Kidney (tissue), 14 donors: ENCODE measurements around the gene NUCB1. TPM values are rescaled to one million over a fixed set of nuclear protein-coding genes. Genes with fewer than 3 reads are reported as not detected.
A peak's percentile ranks its signal among the peaks of the same experiment; 100 is the strongest.

ENCODE experiments used
- DNase-seq, 5 donors: peaks; one replicate each; pipeline ENCODE4 v3.0.0-alpha.2; 2013 to 2020
- FAIRE-seq: peaks from 2 replicates; lab custom pipeline; 2012; peaks lifted over from hg19 to GRCh38; lab: Jason Lieb, UNC
- H3K27ac ChIP-seq, 2 donors: one replicate each; pipeline ENCODE4 v1.7.0; 2013; ENCODE audit warnings: low read depth in 2 of 2, low read length in 2 of 2, inconsistent platforms in 1 of 2
- H3K27me3 ChIP-seq: one replicate; pipeline ENCODE4 v1.7.1; 2013; ENCODE audit warnings: low read length, inconsistent platforms; ENCODE audit not compliant: control insufficient read depth, insufficient read depth
- H3K36me3 ChIP-seq, 3 donors: one replicate each; pipeline versions ENCODE4 v1.7.0 to v1.7.1; 2013; ENCODE audit warnings: low read length in 3 of 3, control low read depth in 1 of 3, inconsistent platforms in 1 of 3; ENCODE audit not compliant: insufficient read depth in 3 of 3, control insufficient read depth in 2 of 3
- H3K4me1 ChIP-seq, 3 donors: one replicate each; pipeline versions ENCODE4 v1.7.0 to v1.7.1; 2013; ENCODE audit warnings: low read length in 3 of 3, inconsistent platforms in 1 of 3, low read depth in 1 of 3; ENCODE audit not compliant: control insufficient read depth in 2 of 3, insufficient read depth in 2 of 3
- H3K4me3 ChIP-seq, 3 donors: one replicate each; pipeline versions ENCODE4 v1.7.0 to v1.8.1; 2013; ENCODE audit warnings: low read length in 3 of 3, control low read depth in 1 of 3, inconsistent platforms in 1 of 3
- H3K9ac ChIP-seq, 3 donors: one replicate each; pipeline versions ENCODE4 v1.7.0 to v1.7.1; 2013; ENCODE audit warnings: low read length in 3 of 3, control low read depth in 1 of 3, inconsistent platforms in 1 of 3
- H3K9me3 ChIP-seq, 3 donors: one replicate each; pipeline versions ENCODE4 v1.7.0 to v1.7.1; 2013; ENCODE audit warnings: low read length in 3 of 3, control low read depth in 1 of 3, inconsistent platforms in 1 of 3; ENCODE audit not compliant: control insufficient read depth in 2 of 3, insufficient read depth in 1 of 3
- intact Hi-C: fragments of 100-400 bp; cut with DNase I; formaldehyde crosslinking; loops from one replicate; pipeline ENCODE4 v1.11.1; 2022
- polyA plus RNA-seq: library from polyadenylated mRNA; stranded (reverse); fragments of 350-450 nt; fragmentation: Illumina TruSeq; extraction: RNeasy Lipid Tissue Mini Kit (QIAGEN cat#74804); gene quantifications from one replicate; pipeline ENCODE4 v1.2.3, GENCODE V29; 2014; ENCODE audit warnings: low read depth, low replicate concordance; ENCODE audit not compliant: insufficient read depth
- total RNA-seq: library from RNA; stranded (reverse); fragmentation: NEBNext Ultra II Directional; extraction: Animal tissue kit (Norgen Biotek cat#: 25700); gene quantifications from one replicate; pipeline ENCODE4 v1.2.1, GENCODE V29; 2021
- TF ChIP-seq, protein P1 (sequence below): IDR thresholded peaks from 3 replicates; pipeline ENCODE4 v1.5.1; 2012; ENCODE audit warnings: mild to moderate bottlenecking, moderate library complexity, borderline replicate concordance; ENCODE audit not compliant: insufficient read depth; ENCODE audit errors: extremely low read depth
- donor health status: control.
- donor health status: control.
- donor health status: control.
- donor health status: control.
- donor health status: control.
- donor health status: DM: yes; HTN: yes; CAD: no.
- donor health status: Normal renal cell carcinoma (clear cell type).

Gene NUCB1
- total and polyA plus RNA-seq, 2 donors from 2014 or later = 265 to 503 TPM

DNA sequence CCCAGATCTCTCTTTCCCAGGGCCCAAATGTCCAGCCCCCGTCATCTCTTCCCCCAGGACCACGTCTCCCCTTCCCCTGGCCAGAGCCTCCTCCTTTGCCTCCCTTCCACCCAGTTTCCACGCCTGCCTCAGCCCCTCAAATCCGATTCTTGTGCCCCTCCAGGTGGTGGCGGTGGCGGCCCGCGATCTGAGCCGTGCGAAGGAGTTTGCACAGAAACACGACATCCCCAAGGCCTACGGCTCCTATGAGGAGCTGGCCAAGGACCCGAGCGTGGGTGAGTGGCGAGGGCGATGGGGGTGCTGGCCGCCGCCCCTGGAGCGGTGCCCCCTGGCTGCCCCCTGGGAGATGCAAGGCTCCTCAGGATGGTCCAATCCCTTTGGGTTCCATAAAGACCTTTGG, 34.7 kb downstream of the NUCB1 start:
- no peak overlapping the region for H3K4me3 ChIP-seq
- no peaks in the 10 kb centered on the region for H3K27me3 ChIP-seq
- no peak for FAIRE-seq
- H3K4me1 ChIP-seq = peaks cover 0 to 5% (median 0%) of the 10 kb centered on the region in 3 donors
- intact Hi-C loops = no loop called here
- DNase-seq = peak in 1 of 5 donors; percentile 50
- H3K9me3 ChIP-seq = no peaks in the 10 kb centered on the region
- TF ChIP-seq, protein P1, sequence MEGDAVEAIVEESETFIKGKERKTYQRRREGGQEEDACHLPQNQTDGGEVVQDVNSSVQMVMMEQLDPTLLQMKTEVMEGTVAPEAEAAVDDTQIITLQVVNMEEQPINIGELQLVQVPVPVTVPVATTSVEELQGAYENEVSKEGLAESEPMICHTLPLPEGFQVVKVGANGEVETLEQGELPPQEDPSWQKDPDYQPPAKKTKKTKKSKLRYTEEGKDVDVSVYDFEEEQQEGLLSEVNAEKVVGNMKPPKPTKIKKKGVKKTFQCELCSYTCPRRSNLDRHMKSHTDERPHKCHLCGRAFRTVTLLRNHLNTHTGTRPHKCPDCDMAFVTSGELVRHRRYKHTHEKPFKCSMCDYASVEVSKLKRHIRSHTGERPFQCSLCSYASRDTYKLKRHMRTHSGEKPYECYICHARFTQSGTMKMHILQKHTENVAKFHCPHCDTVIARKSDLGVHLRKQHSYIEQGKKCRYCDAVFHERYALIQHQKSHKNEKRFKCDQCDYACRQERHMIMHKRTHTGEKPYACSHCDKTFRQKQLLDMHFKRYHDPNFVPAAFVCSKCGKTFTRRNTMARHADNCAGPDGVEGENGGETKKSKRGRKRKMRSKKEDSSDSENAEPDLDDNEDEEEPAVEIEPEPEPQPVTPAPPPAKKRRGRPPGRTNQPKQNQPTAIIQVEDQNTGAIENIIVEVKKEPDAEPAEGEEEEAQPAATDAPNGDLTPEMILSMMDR = no peak
- H3K27ac ChIP-seq = no peak overlapping the region
- H3K36me3 ChIP-seq = no peaks in the 10 kb centered on the region
- H3K9ac ChIP-seq = no peak overlapping the region

DNA sequence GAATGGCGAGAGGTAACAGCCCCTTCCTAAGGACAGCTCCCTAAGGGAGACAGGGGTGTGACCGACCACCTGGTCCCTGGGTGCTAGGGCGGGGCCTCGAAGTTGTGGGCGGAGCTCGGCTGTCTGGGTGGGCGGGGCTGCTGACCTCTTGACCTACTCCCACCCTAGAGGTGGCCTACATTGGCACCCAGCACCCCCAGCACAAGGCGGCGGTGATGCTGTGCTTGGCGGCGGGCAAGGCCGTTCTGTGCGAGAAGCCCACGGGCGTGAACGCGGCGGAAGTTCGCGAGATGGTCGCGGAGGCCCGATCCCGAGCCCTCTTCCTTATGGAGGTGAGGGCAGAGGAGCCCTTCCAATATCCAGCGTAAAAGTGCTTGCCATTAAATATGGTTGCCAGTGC, 35.8 kb downstream of the NUCB1 start:
- intact Hi-C loops = no loop called here
- Histone ChIP-seq H3K9ac (no peak overlapping the region), H3K4me1 (peaks cover 0 to 5% (median 0%) of the 10 kb centered on the region in 3 donors), H3K9me3 (peaks cover 0 to under 1% (median 0%) of the 10 kb centered on the region in 3 donors), H3K27ac (no peak overlapping the region), H3K36me3 (no peaks in the 10 kb centered on the region), H3K27me3 (no peaks in the 10 kb centered on the region), H3K4me3 (no peak overlapping the region)
- FAIRE-seq = no peak
- TF ChIP-seq, protein P1 = no peak
- DNase-seq = peak in 2 of 5 donors; percentile 57 to 75

DNA sequence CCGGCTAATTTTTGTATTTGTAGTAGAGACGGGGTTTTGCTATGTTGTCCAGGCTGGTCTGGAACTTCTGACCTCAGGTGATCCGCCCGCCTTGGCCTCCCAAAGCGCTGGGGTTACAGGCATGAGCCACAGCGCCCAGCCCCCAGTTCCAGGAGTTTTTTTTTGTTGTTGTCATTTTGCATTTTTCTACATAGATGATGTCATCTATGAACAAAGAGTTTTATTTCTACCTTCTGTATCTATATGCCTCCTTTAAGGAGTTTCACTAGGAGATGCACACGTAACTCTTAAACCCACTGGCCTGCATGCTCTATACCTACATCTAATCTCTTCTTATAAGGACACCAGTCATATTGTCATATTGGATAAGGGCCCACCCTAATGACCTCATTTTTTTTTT, 38.1 kb downstream of the NUCB1 start:
- no peak for FAIRE-seq
- TF ChIP-seq, protein P1 = no peak
- H3K4me3 ChIP-seq = no peak overlapping the region
- intact Hi-C loops = no loop called here
- H3K27ac ChIP-seq = no peak overlapping the region
- H3K9ac ChIP-seq = no peak overlapping the region
- H3K4me1 ChIP-seq = peaks cover 0 to 5% (median 0%) of the 10 kb centered on the region in 3 donors
- peak in 1 of 5 donors; percentile 35 for DNase-seq
- H3K27me3 ChIP-seq = no peaks in the 10 kb centered on the region
- peaks cover 0 to 4% (median 0%) of the 10 kb centered on the region in 3 donors for H3K9me3 ChIP-seq
- H3K36me3 ChIP-seq = peaks cover 0 to 2% (median 0%) of the 10 kb centered on the region in 3 donors

DNA sequence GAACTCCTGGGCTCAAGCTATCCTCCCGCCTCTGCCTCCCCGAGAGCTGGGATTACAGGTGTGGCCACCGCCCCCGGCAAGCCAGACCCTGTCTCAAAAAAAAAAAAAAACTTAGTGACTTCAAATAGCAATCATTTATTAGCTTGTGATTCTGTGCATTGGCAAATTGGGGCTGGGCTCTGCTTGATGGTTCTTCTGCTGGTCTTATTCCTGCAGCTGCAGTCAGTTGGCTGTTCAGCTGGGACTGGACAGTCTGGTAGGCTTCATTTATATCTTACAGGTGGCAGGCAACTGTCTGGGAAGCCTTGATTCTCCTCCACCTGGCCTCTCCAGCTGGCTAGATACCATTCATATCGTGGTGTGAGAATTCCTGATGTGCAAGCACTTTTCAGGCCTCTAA, 40.8 kb downstream of the NUCB1 start:
- TF ChIP-seq, protein P1 = no peak
- DNase-seq = peak in 1 of 5 donors; percentile 27
- FAIRE-seq = no peak
- Histone ChIP-seq H3K4me1 (no peaks in the 10 kb centered on the region), H3K27me3 (no peaks in the 10 kb centered on the region), H3K9me3 (peaks cover 0 to 4% (median 0%) of the 10 kb centered on the region in 3 donors), H3K27ac (no peak overlapping the region), H3K4me3 (no peak overlapping the region), H3K36me3 (peaks cover 0 to 2% (median 0%) of the 10 kb centered on the region in 3 donors), H3K9ac (no peak overlapping the region)
- intact Hi-C loops = no loop called here
